Activated CD4-positive, alpha-beta T cell treated with anti-CD3 and anti-CD28 coated beads for 1 hour (primary cell): ENCODE measurements around the gene FEM1B.

Experiments used
- DNase-seq: peaks from one replicate; pipeline ENCODE4 v3.0.0-alpha.2; 2020

The FEM1B gene

DNA sequence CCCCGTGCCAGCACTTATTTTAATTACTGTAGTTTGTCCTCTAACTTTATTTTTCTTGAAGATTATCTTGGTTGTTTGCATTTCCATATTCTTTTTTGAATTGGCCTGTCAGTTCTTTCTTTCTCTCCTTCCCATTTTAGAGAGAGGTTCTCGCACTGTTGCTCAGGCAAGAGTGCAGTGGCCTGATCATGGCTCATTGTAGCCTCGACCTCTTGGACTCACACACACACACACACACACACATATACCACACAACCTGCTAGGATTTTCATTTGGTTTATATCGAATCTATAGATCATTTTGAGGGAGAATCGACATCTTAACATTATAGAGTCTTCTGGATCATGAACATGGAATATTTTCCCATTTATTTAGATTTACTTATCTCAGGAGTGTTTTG lies 8.7 kb downstream of the FEM1B start:
- no peak for DNase-seq

DNA sequence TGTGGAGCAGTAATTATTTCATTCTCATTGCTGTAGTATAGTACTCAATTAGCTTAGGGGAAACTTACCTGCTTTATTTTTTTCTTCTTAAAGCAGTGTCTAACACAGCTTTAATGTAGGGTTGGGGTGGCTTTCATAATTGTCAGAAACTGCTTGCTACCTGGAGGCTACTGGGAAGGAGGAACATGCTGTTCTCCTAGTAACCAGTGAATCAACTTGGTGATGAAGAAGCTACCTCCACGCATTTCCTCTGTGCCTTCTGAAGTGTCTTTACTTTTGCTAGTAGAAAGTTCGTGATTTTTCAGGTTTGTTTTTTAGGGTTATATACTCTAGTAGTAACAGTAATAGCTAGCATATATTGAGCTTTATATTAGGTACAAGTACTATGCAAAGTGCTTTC lies 11.5 kb downstream of the FEM1B start:
- DNase-seq, result no peak

DNA sequence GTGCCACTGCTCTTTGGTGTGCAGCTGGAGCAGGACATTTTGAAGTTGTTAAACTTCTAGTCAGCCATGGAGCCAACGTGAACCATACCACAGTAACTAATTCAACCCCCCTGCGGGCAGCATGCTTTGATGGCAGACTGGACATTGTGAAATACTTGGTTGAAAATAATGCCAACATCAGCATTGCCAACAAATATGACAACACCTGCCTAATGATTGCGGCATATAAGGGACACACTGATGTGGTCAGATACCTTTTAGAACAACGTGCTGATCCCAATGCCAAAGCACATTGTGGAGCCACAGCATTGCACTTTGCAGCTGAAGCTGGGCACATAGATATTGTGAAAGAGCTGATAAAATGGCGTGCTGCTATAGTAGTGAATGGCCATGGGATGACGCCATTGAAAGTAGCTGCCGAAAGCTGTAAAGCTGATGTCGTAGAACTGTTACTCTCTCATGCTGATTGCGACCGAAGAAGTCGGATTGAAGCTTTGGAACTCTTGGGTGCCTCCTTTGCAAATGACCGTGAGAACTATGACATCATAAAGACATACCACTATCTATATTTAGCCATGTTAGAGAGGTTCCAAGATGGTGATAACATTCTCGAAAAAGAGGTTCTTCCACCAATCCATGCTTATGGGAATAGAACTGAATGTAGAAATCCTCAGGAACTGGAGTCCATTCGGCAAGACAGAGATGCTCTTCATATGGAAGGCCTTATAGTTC lies 12.2 kb downstream of the FEM1B start:
- DNase-seq, result no peak

DNA sequence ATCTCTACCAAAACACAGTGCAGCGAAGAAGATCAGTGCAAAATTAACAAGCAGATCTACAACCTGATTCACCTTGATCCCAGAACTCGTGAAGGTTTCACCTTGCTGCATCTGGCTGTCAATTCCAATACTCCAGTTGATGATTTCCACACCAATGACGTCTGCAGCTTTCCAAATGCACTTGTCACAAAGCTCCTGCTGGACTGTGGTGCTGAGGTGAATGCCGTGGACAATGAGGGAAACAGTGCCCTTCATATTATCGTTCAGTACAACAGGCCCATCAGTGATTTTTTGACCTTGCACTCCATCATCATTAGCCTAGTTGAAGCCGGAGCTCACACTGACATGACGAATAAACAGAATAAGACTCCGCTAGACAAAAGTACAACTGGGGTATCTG lies 13.2 kb downstream of the FEM1B start:
- DNase-seq, result no peak

DNA sequence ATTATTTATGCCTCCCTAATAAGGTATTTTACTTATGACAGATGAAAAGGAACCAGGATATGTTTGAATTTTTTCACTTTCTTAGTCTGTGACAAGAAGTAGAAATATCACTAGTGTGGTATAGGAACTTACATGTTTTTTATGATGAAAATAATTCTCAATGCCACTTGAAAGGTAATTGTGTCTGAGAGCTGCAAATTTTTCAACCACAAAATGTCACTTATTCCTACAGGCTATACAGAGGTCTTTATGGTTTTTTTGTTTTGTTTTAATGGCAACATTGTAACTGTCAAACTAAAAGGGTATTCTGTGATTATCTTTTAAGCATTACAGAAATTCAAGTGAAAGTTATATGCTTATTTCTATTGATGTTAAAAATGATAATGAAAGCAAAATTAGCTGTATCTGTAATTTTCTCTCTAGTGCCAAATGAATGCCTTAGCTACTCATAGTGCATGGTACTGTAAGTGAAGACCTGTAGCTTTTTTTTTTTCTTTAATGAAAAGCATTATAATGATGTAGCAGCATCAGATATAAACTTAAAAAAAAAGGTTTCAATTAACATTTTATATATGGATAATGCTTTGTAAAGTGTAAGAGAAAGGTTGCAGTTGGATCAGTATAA lies 14.7 kb downstream of the FEM1B start:
- no peak for DNase-seq

DNA sequence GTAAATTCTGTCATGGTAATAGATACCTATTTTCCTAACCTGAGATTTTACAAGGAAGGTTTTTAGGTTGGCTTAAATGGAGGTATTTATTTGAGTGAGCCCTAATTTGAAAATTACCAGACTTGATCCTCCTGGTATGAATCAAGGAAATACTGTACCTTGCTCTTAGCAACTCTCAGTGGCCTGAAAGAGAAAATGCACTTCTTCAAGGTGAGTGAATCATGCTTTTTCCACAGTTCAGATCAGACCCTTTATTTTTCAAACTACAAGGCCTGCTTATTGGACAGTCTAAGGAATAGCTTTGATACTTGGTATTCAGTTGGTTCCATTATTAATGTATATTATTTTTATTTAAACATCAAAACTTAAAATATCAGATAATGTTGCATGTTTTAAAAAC lies 15.4 kb downstream of the FEM1B start:
- DNase-seq, result no peak

DNA sequence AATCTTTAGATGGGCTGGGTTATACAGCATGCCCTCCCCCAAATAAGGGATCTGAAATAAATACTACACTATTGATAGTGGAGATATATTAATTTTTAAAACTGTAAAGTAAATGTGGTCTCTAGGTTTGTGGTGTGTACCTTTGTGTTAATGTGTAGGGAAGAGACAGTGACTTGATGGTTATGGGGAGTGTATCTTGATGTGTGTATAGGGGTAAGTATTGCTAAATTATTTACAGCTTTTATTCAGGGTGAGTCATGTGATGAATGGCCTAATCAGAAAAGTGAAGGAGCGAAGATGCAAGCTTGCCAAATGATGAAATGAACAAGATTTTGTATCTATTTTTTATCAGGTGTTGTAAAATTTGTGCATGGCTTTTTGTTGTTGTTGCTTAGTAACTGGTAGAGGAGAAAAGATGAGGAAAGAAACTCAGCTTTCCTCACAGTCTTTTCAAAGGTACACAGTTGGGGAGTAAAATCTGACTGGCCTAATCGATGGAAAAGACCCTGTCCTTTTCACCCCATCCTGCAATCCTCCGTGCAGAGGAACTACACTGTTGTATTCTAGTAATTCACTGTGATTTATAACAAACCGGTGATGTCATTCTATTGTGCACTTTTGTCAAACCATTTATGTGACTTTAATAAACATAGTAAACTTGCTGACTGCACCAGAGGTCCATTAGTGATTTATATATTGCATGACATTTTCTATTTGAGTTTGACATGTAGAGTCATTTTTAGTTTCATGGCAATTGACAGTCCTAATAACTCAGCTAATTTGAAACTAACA lies 17.7 kb downstream of the FEM1B start:
- no peak for DNase-seq

DNA sequence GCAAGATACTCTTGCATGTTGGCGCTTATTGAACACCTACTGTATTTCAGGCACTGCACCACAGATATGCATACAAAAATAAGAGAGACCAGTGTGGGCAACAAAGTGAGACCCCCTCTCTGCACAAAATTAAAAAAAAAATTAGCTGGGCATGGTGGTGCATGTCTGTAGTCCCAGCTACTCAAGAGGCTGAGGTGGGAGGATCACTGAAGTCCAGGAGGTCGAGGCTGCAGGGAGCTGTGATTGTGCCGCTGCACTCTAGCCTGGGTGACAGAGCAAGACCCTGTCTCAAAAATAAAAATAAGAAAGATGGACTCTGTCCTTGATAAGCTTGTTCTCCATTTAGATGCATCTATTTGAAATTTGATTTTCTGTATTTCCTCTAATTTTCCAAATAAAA lies 20.8 kb downstream of the FEM1B start:
- no peak for DNase-seq

DNA sequence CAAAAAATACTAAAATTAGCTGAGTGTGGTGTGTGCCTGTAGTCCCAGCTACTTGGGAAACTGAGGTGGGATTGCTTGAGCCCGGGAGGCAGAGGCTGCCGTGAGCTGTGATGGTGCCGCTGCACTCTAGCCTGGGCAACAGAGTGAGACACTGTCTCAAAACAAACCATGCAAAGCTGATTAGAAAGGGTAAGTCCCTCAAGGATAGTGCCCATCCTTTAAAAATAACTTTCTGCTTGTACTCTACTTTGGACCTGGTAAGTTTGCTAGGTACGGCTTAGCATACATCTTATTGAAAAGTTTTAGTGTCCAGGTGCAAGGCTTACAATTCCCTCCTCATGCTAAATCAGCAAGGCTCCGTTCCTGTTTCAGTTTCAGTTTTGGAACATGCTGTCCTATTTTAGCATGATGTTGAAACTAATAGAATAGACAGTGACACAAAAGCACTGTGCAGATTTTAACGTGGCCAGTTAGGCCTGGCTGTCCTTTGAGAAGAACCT lies 21.4 kb downstream of the FEM1B start:
- no peak for DNase-seq

DNA sequence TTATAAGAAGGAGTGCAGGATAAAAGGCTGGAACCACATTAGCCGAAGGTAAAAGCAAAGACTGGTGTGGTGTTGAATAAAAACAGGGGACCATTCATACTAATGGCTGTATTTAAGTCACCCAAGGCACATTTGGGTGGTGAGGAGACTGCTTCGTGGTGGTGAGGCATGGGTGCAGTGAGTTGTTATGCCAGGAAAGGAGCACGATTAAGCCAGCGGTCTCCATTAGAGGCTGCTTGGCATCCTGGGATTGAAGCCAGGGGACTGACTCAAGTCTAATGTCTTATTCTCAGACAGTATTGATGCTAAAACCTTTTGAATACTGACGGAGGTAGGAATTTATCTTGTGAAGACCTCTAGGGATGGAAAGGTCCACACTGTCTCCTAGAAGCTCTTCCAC lies 21.9 kb downstream of the FEM1B start:
- DNase-seq, result no peak

DNA sequence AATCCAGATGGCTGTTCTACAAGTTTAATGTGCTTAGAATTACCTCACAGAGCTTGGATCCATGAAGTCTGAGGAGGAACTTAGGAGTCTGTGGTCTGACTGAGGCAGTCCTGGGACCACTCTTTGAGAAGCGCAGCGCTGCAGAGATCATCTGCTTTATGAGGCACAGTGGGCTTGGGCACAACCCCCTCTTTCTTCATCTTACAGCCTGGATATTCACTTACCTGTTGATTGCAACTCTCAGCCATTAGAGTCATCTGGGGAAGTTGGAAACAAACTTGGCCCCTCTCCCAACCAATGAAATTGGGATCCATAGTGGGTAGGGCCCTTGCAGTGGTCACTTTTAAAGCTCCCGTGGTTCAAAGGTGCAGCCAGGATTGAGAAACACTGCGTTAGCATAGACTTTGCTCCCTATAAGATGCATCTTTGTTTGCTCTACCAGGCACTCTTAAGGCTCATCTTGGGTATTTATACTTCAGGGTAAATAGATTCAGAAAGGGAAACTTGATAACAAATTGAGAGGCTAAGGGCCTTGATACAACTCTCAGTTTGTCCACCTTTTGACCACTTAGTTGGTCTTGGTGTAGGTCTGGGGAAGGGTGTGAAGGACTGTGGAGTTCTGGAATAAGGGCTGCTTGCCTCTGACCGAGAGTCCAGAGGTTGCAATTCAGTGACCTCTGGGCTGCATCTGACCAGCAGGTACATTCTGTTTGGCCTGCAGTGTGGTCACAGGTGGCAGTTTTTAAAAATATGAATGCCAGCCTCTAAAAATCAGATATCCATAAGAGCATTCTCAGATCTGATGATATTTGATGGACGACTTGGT lies 22.8 kb downstream of the FEM1B start:
- no peak for DNase-seq

DNA sequence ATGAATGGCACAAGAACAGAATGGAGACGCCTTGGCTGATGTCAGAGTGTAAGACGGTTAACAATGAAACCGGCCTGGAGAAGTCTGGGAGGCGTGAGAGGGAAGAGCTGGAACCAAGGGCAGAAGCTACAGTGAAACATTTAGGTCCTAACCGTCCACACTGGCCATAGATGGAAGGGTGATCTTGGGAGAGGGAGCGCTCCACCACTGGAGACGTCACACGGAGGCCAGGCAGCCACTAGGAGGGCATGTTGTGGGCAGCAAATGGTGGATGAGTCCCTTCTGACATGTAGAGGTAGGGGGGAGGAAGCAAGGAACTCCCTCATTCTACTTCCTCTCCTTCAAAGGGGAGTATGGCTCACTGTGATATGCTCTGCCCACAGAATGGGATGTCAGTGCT lies 23.8 kb downstream of the FEM1B start:
- no peak for DNase-seq

DNA sequence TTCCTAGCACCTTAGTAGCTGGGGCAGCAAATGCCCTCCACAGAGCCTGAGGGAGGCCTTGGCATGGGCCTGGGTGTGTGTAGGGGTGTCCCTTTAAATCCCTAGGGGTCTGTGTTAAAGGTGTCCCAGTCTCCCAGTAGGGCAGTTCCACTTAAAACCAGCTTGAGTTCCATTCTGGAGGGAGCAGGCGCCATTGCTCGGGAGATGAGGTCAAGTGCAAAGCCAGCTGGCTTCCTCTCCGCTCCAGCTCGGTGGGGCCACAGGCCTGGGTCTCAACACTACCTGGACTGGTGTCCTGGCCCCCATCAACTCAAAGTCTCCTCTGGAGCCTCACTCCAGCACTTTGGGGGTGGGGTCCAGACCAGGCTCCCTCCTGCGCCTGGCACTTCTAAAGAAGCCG lies 25.2 kb downstream of the FEM1B start:
- DNase-seq, result no peak

DNA sequence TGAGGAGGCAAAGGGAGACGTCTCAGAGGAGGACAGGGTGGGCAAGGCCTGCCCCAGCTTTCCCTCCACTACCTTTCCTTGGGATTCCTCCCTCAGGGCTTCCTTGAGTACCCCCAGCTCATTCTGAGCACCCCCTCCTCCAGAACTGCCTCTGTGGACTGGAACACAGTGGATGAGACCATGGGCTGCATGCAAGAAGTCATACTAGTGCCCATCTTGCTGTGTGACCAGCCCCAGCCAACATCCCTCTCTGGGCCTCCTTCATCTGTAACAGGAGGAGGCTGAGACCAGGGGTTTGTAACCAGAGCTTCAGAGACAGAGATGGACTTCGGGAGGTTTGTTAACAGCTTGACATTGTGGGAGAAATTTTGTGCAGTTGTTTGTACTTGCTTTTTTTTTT lies 25.6 kb downstream of the FEM1B start:
- no peak for DNase-seq

DNA sequence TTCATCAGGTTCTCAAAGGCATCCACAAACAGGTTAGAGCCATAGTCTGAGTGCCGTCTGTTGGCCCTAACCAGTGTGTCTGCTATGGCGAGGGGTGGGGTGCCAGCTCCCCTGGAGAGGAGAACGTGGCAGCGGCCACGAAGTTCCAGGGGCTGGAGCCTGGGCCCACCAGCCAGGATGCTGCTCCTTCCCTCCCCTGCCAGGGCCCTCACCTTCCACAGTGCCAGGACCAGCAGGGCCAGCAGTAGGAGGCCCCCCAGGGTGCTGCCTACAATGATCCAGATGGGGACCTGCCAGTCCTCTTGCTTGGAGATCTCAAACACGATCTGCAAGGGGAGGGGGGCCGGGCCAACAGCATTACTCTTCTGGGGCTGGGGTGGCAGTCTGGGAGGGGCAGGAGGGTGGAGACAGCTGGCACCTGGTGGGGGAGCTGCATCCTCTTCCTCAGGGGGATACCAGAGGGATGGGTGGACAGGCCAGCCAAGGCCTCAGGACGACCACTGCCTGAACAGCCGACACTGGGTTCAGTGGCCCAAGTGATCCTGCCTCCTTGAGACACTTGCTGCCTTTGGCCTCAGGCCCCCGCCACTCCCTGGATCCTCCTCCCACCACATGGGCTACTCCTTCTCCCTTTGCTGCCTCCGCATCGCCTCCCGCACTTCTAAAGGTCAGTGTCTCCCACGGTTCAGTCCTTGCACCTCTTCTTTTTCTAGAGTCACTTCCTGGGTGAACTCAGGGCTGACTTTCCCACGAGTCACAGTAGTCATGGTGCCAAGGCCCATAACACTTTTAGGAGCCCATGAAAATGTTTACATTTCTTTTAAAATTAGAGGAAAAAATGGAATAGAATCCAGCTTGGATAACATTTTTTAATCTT lies 26.3 kb downstream of the FEM1B start:
- no peak for DNase-seq

DNA sequence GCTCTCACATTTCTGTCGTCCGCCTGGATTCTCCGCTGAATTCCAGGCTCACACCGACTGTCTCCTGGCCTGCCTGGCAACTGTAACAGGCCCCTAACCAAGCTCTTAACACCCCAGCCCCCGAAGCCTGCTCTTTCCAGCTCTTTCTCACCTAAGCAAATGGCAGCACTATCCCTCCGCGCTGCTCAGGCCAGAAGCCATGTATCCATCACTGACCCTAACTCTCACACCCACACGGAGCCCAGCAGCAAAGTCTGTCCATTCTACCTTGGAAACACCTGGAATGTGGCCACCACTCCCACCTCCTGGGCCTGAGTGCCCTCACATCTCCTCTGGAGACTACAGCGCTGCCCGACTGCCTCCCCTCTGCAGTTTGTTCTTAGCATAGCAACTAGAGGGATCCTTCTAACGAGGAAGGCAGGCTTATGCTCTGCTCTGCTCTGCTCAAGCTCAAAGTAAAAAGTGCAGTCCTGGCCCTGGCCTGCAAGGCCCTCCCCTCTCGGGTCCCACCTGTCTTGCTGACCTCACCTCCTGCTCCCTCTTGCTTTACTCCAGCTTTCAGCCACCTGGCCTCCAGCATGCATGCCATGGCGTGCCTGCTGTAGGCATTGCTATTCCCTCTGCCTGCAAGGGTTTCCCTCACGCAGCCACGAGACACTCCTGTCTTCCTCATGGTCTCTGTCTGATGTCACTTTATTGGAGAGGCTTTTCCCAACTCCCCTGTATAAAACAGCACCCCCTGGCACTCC lies 27.2 kb downstream of the FEM1B start:
- DNase-seq, result no peak

DNA sequence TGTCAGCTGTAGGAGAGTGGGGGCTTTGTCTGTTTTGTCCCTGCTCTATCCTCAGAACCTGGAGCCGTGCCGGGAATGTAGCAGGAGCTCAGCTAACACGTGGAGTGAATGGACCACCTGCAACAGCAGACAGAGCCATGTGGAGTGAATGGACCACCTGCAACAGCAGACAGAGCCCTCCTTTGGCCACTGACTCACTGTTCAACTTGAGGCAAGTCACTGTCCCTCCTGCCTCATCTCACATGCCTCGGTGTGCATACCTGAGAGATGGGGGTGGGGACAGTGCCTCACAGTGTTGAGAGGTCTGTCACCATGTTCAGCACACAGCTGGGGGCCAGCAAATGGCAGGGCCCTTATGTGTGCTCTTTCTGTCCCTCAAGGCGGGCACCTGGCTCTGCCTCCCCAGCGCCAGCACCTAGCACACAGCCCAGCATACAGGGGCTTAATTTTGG lies 27.9 kb downstream of the FEM1B start:
- DNase-seq, result no peak

DNA sequence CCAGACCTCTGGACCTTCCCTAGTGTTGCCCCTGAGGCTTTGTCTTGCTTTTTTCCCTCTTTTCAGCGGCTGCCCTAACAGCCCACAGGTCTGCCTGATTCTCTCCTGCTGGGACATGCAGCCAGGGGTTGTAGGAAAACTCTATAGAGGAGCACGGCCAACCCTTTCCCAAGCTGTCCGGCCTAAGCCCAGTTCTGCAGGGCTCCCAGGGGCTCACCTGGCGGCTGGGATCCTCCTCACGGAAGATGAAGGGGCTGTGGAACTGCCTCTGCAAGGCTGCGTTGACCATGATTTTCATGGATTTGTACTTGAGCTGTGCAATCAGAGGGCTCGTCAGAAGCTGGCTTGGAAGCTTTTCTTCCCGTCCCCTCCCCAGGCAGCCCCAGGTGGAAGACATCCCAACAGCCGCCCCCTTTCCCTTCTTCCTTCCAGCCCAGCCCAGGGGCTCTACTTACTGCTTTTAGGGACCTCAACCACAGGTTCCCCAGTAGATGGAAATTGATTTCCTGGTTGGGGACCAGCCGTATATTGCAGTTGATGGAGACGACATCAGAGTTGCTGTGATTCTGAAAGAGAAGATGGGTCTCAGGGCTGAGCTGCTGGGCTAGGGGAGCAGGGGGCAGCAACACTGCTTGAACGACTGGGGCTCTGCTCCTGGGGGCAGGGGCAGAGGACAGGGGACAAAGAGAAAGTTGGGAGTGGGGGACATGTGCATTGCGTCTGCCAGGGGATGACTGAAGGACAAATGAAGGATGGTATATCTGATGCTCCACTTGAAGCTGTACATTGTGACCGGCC lies 29.8 kb downstream of the FEM1B start:
- no peak for DNase-seq

DNA sequence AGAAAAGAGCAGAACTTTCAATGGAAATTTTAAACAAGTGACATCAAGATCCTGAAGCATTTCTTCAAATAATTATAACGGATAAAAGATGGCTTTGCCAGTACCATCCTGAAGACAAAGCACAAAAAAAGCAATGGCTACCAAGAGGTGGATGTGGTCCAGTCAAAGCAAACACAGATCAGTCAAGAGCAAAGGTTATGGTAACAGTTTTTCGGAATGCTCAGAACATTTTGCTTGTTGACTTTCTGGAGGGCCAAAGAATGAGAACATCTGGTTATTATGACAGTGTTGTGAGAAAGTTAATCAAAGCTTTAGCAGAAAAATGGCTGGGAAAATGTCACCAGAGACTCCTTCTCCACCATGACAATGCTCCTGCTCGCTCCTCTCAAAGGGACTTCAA lies 31.5 kb downstream of the FEM1B start:
- no peak for DNase-seq

DNA sequence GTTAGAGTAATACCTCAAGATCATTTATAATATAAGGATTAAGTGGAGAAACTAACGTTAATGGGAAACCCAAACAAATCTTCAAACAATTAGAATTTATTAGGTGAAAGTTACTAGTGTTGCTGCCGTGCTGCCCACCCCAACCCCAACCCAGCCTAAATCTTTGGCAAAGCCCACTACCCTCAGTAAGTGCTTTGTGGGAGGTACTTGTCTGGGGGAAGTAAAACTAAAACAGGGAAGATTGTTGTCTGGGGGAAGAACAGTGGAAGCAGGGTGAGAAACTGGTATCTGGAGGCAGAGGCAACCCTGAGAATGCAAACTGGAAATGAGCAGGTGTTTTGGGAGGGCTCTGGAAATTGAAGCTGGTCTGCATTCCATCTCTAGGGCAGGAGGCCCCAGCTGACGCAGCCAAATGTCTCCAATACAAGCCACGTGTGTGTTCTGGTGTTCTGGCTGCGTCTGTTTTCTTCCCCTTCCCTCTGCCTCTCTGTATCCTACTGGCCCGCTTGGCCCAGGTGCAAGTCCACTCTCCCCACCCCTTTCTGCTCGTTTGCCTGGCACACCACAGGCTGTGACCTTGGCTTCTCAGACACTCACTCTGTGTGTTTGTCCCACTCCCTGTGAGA lies 32.7 kb downstream of the FEM1B start:
- DNase-seq, result no peak
